ENCODE measurements around the gene HACE1. TPM values are rescaled to one million over a fixed set of nuclear protein-coding genes. Genes with fewer than 3 reads are reported as not detected.

HACE1 gene
- total RNA-seq, 1 donor from 2014 or later = 23.6 TPM

GRCh38 chr6:104784884-104785283, 74.8 kb downstream of the HACE1 start:
- H3K27ac Mint-ChIP-seq = no peak overlapping the region
- H3K27me3 Mint-ChIP-seq = no peaks in the 10 kb centered on the region
- no peaks in the 10 kb centered on the region for H3K9me3 Mint-ChIP-seq (ENCODE audit: low read depth)
- no peak overlapping the region for H3K4me3 Mint-ChIP-seq (ENCODE audit: low read depth)
- TF ChIP-seq CTCF (IDR thresholded peaks at IDR 0.05; ENCODE audit: unreplicated experiment) = no peak
- peaks cover 4% of the 10 kb centered on the region for H3K4me1 Mint-ChIP-seq (ENCODE audit: low read depth)
- peaks cover 12% of the 10 kb centered on the region for H3K36me3 Mint-ChIP-seq (ENCODE audit: insufficient read depth)
- DNase-seq (ENCODE audit: low spot score, unreplicated experiment) = no peak

GRCh38 chr6:104771258-104771832, 88.4 kb downstream of the HACE1 start:
- peak; percentile 75 for TF ChIP-seq CTCF (IDR thresholded peaks at IDR 0.05; ENCODE audit: unreplicated experiment)
- peaks cover 6% of the 10 kb centered on the region for H3K36me3 Mint-ChIP-seq (ENCODE audit: insufficient read depth)
- peak overlapping the region; percentile 72 for H3K27ac Mint-ChIP-seq
- peaks cover 2% of the 10 kb centered on the region for H3K4me1 Mint-ChIP-seq (ENCODE audit: low read depth)
- no peak overlapping the region for H3K4me3 Mint-ChIP-seq (ENCODE audit: low read depth)
- H3K27me3 Mint-ChIP-seq = no peaks in the 10 kb centered on the region
- DNase-seq (ENCODE audit: low spot score, unreplicated experiment) = no peak
- H3K9me3 Mint-ChIP-seq (ENCODE audit: low read depth) = no peaks in the 10 kb centered on the region

GRCh38 chr6:104768906-104769305, 90.8 kb downstream of the HACE1 start:
- Mint-ChIP-seq H3K36me3 (ENCODE audit: insufficient read depth) (peaks cover 22% of the 10 kb centered on the region), H3K9me3 (ENCODE audit: low read depth) (no peaks in the 10 kb centered on the region), H3K4me3 (ENCODE audit: low read depth) (no peak overlapping the region), H3K27me3 (no peaks in the 10 kb centered on the region), H3K4me1 (ENCODE audit: low read depth) (peaks cover 2% of the 10 kb centered on the region), H3K27ac (no peak overlapping the region)
- TF ChIP-seq CTCF (IDR thresholded peaks at IDR 0.05; ENCODE audit: unreplicated experiment) = no peak
- DNase-seq (ENCODE audit: low spot score, unreplicated experiment) = no peak

- H3K36me3 Mint-ChIP-seq (ENCODE audit: insufficient read depth) = peaks cover 38% of the 10 kb centered on the region
- no peak for DNase-seq (ENCODE audit: low spot score, unreplicated experiment)
- H3K27ac Mint-ChIP-seq = no peak overlapping the region
- no peak for TF ChIP-seq CTCF (IDR thresholded peaks at IDR 0.05; ENCODE audit: unreplicated experiment)
- peaks cover 2% of the 10 kb centered on the region for H3K4me1 Mint-ChIP-seq (ENCODE audit: low read depth)
- H3K27me3 Mint-ChIP-seq = no peaks in the 10 kb centered on the region
- peaks cover 4% of the 10 kb centered on the region for H3K9me3 Mint-ChIP-seq (ENCODE audit: low read depth)
- no peak overlapping the region for H3K4me3 Mint-ChIP-seq (ENCODE audit: low read depth)
Observed at GRCh38 chr6:104766595-104766994, 93.1 kb downstream of the HACE1 start.

- Mint-ChIP-seq H3K4me1 (ENCODE audit: low read depth) (no peaks in the 10 kb centered on the region), H3K9me3 (ENCODE audit: low read depth) (peaks cover 44% of the 10 kb centered on the region), H3K27me3 (no peaks in the 10 kb centered on the region), H3K4me3 (ENCODE audit: low read depth) (no peak overlapping the region), H3K36me3 (ENCODE audit: insufficient read depth) (peaks cover 61% of the 10 kb centered on the region), H3K27ac (no peak overlapping the region)
- TF ChIP-seq CTCF (IDR thresholded peaks at IDR 0.05; ENCODE audit: unreplicated experiment) = no peak
- no peak for DNase-seq (ENCODE audit: low spot score, unreplicated experiment)
Observed at GRCh38 chr6:104754788-104755409, 104.8 kb downstream of the HACE1 start.
